Gastrocnemius medialis (tissue), 4 donors: ENCODE results near the gene ELK4.

Source experiments
- POLR2A ChIP-seq, 2 donors: fragments of 450-650 bp; IDR thresholded peaks; one replicate each; pipeline ENCODE4 v1.6.1; 2017; ENCODE audit warnings: antibody characterized with exemption in 2 of 2, mild to moderate bottlenecking in 2 of 2, moderate library complexity in 2 of 2
- TF ChIP-seq, protein P1 (sequence below), 5 experiments: fragments of 450-650 bp in 3 of 5; fragments of 200-600 bp in 2 of 5; sonication (generic) in 2 of 5; IDR thresholded peaks in 4 of 5; conservative IDR thresholded peaks in 1 of 5; 1 replicate in 4 of 5; 2 replicates in 1 of 5; pipeline ENCODE4 v1.5.1; 2016 to 2019; ENCODE audit warnings: antibody characterized with exemption in 5 of 5, mild to moderate bottlenecking in 3 of 5, moderate library complexity in 3 of 5

DNA sequence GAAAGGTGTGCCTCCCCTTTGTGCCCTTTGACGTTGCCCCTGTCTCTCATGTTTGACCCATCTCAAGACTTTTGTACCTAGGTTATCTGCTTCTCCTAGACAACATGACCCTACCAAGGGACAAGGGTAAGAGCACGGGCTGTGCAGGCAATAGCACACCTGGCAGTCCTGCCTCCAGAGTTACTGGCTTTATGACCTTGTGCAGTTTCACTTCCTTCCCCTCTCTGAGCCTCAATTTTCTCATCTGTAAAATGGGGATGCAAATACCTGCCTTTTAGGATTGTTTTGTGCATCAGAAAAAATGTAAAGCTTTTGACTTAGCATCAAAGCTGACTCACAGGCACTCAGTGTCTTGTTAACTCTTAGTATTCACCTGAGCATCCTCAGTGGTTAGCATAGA lies 36.4 kb downstream of the ELK4 start:
- TF ChIP-seq, protein P1, sequence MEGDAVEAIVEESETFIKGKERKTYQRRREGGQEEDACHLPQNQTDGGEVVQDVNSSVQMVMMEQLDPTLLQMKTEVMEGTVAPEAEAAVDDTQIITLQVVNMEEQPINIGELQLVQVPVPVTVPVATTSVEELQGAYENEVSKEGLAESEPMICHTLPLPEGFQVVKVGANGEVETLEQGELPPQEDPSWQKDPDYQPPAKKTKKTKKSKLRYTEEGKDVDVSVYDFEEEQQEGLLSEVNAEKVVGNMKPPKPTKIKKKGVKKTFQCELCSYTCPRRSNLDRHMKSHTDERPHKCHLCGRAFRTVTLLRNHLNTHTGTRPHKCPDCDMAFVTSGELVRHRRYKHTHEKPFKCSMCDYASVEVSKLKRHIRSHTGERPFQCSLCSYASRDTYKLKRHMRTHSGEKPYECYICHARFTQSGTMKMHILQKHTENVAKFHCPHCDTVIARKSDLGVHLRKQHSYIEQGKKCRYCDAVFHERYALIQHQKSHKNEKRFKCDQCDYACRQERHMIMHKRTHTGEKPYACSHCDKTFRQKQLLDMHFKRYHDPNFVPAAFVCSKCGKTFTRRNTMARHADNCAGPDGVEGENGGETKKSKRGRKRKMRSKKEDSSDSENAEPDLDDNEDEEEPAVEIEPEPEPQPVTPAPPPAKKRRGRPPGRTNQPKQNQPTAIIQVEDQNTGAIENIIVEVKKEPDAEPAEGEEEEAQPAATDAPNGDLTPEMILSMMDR (IDR thresholded peaks at IDR 0.05 in 4 of 5, conservative IDR thresholded peaks at IDR 0.05 in 1 of 5), result no peak
- TF ChIP-seq POLR2A (IDR thresholded peaks at IDR 0.05), result no peak
